GM18867 (cell line): ENCODE measurements around the gene EYA4.

ENCODE experiments used
- ATAC-seq: cut with Tn5 transposase; IDR thresholded peaks from one replicate; pipeline ENCODE4 v1.9.1; 2021; ENCODE audit warnings: mild to moderate bottlenecking, moderate library complexity; ENCODE audit not compliant: unreplicated experiment

Gene EYA4

DNA sequence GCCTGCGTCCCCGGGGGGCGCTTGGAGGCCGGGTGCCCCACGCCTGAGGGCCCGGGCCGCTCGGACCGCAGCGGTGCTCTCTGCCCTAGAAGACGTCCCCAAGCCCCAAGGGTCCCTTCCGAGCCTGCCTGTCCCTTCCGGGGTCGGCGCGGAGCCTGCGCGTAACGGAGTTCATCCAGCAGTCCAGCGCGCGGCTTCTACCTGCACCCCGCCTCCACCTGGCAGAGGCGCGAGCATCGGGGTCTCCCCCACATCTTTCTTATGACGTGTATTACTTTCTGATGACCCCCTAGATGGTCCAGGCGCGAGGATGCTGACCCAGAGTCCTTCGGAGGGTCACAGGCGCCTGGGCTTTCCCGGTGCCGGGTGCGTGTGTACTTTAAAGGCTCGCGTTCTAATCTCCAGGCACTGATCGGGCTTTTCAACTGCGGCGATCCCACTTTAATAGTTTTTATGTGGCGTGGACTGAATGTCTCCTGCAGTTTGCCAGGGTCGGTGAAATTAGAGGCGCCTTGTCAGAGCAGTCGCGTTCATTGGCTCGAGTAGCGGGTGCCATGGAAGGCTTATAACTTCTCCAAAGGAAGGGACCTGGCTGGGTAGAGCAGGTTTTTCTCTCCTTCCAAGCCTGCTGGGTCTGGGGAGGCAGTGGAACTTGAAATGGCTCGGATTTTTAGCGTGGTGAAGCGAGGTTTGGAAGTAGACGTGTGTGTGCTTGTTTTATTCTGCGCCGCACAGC lies 912 bp downstream of the EYA4 start:
- ATAC-seq: no peak

GRCh38 chr6:133242637-133243585 lies 1.8 kb downstream of the EYA4 start:
- no peak for ATAC-seq

DNA sequence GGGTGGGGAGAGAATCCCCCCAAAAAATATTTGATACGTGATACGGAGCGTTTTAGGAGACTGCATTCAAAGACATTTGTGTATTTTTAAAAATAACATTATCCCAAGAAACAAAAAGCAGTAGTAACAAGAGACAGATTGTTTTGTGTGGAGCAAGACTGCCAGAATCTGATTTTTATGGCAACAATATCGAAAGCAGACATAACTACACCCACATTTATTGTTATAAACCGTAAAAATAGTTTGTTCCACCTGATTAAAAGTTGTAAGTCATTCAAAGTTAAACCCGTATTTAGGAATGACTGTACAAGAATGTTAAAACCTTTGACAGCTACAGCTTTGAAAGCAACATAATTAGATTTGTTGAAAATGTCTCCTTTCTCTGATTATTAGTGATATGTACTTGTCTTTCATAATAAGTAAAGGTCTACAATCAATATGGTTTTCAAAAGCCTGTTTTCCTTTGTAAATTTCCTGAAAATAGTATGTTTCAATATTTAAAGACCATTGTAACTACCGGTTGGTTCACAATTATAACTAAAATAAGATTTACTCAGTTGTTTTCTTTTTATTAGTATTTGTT lies 2.7 kb downstream of the EYA4 start:
- no peak for ATAC-seq

- ATAC-seq: no peak
These were observed 3.4 kb downstream of the EYA4 start for GRCh38 chr6:133244519-133244918.

GRCh38 chr6:133245007-133245406 lies 3.9 kb downstream of the EYA4 start:
- no peak for ATAC-seq

DNA sequence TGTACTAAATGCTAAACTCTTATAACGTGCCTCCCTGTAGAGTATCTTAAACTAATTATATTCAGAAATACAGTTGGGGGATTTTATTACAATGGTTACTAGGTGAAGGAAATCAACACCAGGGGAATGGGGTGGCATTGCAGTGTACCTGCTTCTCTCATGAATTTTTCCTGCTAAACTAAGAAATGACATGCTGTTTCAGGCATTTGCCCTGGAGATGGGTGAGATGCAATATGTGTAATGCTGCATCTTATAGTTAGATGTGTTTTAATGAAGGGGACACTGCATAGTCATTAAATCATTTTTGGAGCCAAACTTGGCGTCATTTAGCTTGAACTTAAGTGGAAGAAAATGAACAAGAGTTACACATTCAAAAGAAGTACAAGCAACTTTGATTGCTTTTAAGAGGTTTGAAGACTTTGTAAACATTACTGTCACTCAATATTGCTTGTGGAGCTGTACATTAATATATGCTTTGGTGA lies 4.3 kb downstream of the EYA4 start:
- ATAC-seq: no peak

- no peak for ATAC-seq
These were observed 6.4 kb downstream of the EYA4 start for GRCh38 chr6:133247581-133247980.

DNA sequence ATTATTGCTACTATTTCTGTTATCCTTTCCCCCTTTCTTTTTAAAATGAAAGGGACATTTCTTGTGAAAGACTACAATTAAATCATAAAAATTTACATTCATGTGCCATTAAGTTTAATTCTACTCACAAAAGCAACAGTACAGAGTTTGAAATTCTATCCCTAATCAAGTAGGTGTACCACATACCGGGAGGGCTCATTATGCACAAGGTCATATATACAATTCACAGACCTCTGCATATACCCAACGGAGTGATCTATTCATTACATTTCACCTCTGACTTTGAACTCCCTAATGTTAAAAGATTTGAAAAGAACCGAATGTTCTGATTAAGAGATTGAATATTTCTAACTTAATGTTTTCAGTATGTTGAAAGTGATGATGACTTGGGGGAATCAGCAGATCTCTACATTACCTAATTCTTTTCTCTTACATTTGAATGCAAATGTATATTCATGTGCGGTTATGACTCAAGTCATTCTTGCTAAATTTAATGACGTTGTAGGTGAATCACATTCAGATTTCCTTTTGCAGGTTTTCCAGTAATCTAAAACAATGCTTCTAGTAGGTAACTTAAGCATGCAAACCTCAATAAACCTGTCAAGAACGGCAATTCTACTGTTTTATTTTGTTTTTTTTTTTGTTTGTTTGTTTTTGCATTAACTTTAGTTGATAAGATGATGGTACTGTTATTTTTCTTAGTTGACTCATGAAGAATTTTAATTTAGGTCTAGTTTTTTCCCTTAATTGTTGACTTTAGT lies 7.3 kb downstream of the EYA4 start:
- no peak for ATAC-seq

- ATAC-seq: no peak
These were observed 10.5 kb downstream of the EYA4 start for GRCh38 chr6:133251688-133252087.

DNA sequence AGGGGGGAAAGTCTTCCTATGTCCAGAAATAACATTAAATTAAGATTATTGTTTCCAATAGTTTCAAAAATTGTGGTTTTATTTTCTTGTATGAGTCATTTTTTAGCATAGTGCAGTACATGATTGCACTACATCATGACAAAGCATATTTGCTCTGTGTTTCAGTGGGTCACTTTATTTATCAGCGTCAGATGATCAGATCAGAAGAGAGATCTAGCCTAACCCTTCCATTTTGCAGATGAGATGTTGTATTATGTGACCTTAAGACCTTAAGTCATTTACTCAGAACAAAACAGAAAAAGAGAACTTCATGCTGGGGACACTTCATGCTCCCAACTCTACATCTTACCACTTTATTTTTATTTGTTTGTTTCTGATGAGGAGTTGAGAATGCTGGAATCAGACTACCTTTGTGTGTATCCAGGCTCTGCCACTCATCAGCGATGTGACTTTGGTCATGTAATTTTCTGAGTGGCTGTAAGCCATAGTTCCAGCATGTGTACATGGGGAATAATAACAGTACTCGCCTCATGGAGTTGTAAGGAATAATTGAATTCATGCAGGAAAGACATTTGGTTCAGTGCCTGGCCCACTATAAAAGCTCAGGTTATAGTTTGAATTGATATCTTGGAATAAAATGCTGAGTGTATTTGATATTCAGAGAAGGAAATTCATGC lies 13.5 kb downstream of the EYA4 start:
- no peak for ATAC-seq

DNA sequence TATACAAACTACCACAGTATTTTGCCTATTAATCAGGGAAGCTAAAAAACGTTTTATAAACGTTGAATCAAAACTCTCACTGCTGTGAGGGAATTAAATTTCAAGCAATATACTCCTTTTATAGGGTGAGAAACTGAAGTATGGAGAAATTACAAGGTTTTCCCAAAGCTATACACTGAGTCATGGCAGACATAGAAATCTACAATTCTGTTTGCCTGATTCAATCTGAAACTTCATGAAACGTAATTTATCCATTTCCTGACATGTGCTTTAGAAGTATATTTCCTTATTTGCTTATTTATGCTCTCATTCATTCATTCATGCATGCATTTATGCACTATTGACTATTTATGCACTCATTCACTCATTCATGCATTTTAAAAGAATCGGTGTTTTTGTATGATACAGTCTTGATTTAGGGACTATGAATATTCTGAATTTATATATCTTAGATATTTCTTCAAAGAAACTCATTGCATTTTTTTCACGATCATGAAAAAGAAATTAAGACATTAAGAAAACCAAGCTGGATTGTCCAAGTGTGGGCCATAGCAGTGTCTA lies 16.5 kb downstream of the EYA4 start:
- ATAC-seq: no peak

GRCh38 chr6:133259561-133259960 lies 18.4 kb downstream of the EYA4 start:
- no peak for ATAC-seq

GRCh38 chr6:133262804-133263203 lies 21.6 kb downstream of the EYA4 start:
- no peak for ATAC-seq

- ATAC-seq: no peak
These were observed 23.9 kb downstream of the EYA4 start for GRCh38 chr6:133265066-133265465.

GRCh38 chr6:133266186-133266585 lies 25.0 kb downstream of the EYA4 start:
- no peak for ATAC-seq

GRCh38 chr6:133268621-133269020 lies 27.5 kb downstream of the EYA4 start:
- no peak for ATAC-seq

GRCh38 chr6:133274813-133275212 lies 33.7 kb downstream of the EYA4 start:
- ATAC-seq: no peak

- no peak for ATAC-seq
These were observed 34.1 kb downstream of the EYA4 start for GRCh38 chr6:133275213-133275612.

GRCh38 chr6:133277228-133277899 lies 36.2 kb downstream of the EYA4 start:
- ATAC-seq: no peak
